Activated B cell treated with CpG ODN at 0.5 μM for 24 hours (primary cell): ENCODE results near the gene PRICKLE2. TPM values are rescaled to one million over a fixed set of nuclear protein-coding genes. Genes with fewer than 3 reads are reported as not detected.
A peak's percentile ranks its signal among the peaks of the same experiment; 100 is the strongest.

Source experiments
- ATAC-seq: fragments of 200-7000 bp; cut with Tn5 transposase; one replicate; pipeline ENCODE4 v1.10.0; 2021; ENCODE audit warnings: low read depth, mild to moderate bottlenecking, moderate library complexity
- CTCF ChIA-PET: fragments of 350-600 bp; sonication (Branson Sonifier 250); formaldehyde crosslinking; loops from one replicate; lab custom pipeline; 2021; ENCODE audit warnings: antibody characterized with exemption; lab: Charles Lee
- POLR2A ChIA-PET: fragments of 350-600 bp; sonication (Branson Sonifier 250); formaldehyde crosslinking; loops from one replicate; lab custom pipeline; 2021; ENCODE audit warnings: antibody characterized with exemption; lab: Charles Lee
- DNase-seq: peaks from one replicate; pipeline ENCODE4 v3.0.0; 2022
- H3K27ac Mint-ChIP-seq: one replicate; pipeline ENCODE4 v1.8.0; 2020; ENCODE audit warnings: mixed read lengths
- H3K27me3 Mint-ChIP-seq: one replicate; pipeline ENCODE4 v1.8.0; 2021; ENCODE audit warnings: mixed read lengths
- H3K36me3 Mint-ChIP-seq: one replicate; pipeline ENCODE4 v1.8.0; 2021; ENCODE audit warnings: low read depth, mixed read lengths
- H3K4me1 Mint-ChIP-seq: one replicate; pipeline ENCODE4 v1.8.0; 2021; ENCODE audit warnings: mixed read lengths
- H3K4me3 Mint-ChIP-seq: one replicate; pipeline ENCODE4 v1.8.0; 2020; ENCODE audit warnings: mild to moderate bottlenecking, mixed read lengths
- H3K9me3 Mint-ChIP-seq: one replicate; pipeline ENCODE4 v1.8.0; 2020; ENCODE audit warnings: mixed read lengths
- intact Hi-C: fragments of 100-400 bp; cut with micrococcal nuclease; formaldehyde crosslinking; loops from one replicate; pipeline ENCODE4 v1.15.1; 2024
- total RNA-seq: library from RNA; stranded (reverse); gene quantifications from 2 replicates; pipeline ENCODE4 v1.2.3, GENCODE V29; 2022
- TF ChIP-seq, protein P1 (sequence below): fragments of 200-600 bp; IDR thresholded peaks from one replicate; pipeline ENCODE4 v1.8.0; 2022; ENCODE audit warnings: antibody characterized with exemption, mild to moderate bottlenecking

Gene PRICKLE2
- total RNA-seq, 1 donor from 2014 or later: 0.33 TPM

DNA sequence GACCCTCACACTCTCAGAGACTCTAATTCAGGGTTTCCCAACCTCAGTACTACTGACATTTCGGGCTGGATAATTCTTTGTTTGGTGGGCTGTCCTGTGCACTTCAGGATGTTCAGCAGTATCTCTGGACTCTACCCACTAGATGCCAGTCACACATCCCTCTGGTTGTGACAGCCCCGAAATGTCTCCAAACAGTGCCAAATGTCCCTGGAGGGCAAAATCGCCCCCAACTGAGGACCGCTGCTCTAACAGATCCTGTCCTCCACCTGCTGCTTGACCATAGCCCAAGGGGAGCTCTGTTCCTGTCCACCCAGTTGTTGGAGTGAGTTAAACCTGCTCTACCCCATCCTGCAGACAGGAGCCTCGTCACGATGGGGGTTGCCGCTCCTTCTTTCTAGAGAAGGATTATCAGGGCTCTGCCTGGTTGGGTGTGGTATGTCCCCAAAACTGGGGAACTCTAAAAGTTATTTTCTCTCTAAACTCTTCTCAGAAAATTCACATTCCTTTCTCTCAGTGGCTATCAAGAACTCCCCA, 116.4 kb downstream of the PRICKLE2 start:
- DNase-seq (no peak), ATAC-seq (no peak)
- TF ChIP-seq, protein P1, sequence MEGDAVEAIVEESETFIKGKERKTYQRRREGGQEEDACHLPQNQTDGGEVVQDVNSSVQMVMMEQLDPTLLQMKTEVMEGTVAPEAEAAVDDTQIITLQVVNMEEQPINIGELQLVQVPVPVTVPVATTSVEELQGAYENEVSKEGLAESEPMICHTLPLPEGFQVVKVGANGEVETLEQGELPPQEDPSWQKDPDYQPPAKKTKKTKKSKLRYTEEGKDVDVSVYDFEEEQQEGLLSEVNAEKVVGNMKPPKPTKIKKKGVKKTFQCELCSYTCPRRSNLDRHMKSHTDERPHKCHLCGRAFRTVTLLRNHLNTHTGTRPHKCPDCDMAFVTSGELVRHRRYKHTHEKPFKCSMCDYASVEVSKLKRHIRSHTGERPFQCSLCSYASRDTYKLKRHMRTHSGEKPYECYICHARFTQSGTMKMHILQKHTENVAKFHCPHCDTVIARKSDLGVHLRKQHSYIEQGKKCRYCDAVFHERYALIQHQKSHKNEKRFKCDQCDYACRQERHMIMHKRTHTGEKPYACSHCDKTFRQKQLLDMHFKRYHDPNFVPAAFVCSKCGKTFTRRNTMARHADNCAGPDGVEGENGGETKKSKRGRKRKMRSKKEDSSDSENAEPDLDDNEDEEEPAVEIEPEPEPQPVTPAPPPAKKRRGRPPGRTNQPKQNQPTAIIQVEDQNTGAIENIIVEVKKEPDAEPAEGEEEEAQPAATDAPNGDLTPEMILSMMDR: no peak
- no peaks in the 10 kb centered on the region for H3K9me3 Mint-ChIP-seq
- intact Hi-C loops: no loop called here
- H3K27ac Mint-ChIP-seq: no peak overlapping the region
- peaks cover 6% of the 10 kb centered on the region for H3K27me3 Mint-ChIP-seq
- POLR2A ChIA-PET: no interaction called here
- no peaks in the 10 kb centered on the region for H3K36me3 Mint-ChIP-seq
- H3K4me3 Mint-ChIP-seq: no peak overlapping the region
- peaks cover 26% of the 10 kb centered on the region for H3K4me1 Mint-ChIP-seq
- CTCF ChIA-PET: no interaction called here

DNA sequence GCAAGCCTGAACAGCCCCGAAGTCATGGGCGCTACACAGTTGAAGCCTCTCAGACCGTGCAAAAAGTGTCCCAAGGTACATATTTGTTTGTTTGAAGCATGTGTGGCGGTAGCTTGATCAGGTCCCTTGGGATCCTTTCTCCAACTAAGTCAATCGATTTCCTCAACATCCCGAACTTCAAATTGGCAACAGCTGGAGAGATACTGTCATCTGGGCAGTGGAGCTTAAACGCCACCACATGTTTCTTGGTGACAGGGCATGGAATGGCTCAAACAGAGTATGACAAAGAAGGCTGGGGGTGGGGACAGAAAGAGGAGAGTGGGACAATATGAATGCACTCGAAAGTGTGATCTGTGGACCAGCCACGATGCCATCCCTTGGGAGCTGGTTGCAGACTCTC, 117.0 kb downstream of the PRICKLE2 start:
- peaks cover 26% of the 10 kb centered on the region for H3K4me1 Mint-ChIP-seq
- POLR2A ChIA-PET: no interaction called here
- ATAC-seq (no peak), DNase-seq (no peak)
- no peak overlapping the region for H3K4me3 Mint-ChIP-seq
- no peaks in the 10 kb centered on the region for H3K9me3 Mint-ChIP-seq
- peaks cover 6% of the 10 kb centered on the region for H3K27me3 Mint-ChIP-seq
- no peak overlapping the region for H3K27ac Mint-ChIP-seq
- intact Hi-C loops: no loop called here
- no peaks in the 10 kb centered on the region for H3K36me3 Mint-ChIP-seq
- CTCF ChIA-PET: no interaction called here
- TF ChIP-seq, protein P1: no peak

DNA sequence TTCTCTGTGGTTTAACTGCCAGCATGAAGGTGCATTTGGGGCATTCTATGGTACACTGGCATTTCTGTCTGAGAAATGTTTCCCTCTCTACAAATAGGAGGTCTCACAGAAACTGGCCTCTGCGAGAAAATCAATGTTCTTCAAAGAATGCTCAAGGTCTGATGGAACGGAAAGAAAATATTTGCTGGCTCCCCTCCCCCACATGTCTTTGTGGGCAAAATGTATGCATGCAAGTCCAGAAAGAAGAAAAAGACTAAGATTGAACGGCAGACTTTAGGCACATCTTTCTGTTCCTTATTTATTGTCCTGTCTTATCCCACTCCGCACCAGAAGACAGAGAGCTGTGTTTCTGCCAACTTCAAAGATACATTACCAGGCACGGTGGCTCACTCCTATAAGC, 118.1 kb downstream of the PRICKLE2 start:
- no peak for ATAC-seq
- Mint-ChIP-seq H3K27me3 (peaks cover 6% of the 10 kb centered on the region), H3K27ac (peak overlapping the region; percentile 26), H3K4me1 (peaks cover 26% of the 10 kb centered on the region), H3K36me3 (no peaks in the 10 kb centered on the region), H3K4me3 (no peak overlapping the region), H3K9me3 (no peaks in the 10 kb centered on the region)
- POLR2A ChIA-PET: no interaction called here
- TF ChIP-seq, protein P1: no peak
- CTCF ChIA-PET: no interaction called here
- no peak for DNase-seq
- intact Hi-C loops: no loop called here

DNA sequence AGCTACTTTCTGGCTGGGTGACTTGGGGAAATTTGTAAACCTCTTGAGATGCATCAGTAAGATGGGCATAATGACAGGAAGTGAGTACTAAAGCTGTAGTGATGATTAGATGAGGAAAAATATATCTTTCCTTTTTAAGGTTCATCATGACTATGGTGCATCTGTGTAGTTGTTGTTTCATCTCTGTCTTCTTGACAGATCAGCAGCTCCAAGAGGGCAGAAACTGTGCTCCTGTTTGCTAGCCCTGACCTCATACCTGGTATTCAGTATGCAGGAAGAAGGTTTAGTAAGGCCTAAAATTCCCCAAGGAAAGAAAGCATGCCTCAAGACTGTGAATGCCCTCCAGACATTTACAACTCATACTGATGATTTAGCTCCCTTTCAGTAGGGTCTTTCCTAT, 119.5 kb downstream of the PRICKLE2 start:
- CTCF ChIA-PET: no interaction called here
- intact Hi-C loops: no loop called here

DNA sequence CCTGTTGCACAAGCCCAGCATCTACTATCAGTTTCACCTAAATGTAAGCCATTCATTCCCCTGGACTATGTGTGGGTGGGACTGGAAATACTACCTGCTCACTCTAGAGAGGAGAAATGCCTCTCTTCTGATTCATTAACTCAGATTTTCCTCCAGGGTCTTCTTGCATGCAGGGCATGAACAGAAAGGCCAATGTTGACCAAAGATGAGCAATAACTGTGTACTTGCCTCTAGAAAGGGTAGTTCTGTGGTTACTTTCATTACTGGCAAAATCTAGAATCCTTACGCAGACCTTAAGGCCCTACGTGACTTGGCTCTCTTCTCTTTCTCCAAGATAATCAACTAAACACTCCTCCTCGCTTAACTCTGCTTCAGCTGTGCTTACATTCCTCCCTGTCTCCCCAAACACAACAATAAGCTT, 120.6 kb downstream of the PRICKLE2 start:
- ChIA-PET POLR2A (no interaction called here), CTCF (no interaction called here)
- Mint-ChIP-seq H3K4me1 (peaks cover 26% of the 10 kb centered on the region), H3K4me3 (no peak overlapping the region), H3K36me3 (no peaks in the 10 kb centered on the region), H3K27ac (no peak overlapping the region), H3K27me3 (no peaks in the 10 kb centered on the region), H3K9me3 (no peaks in the 10 kb centered on the region)
- TF ChIP-seq, protein P1: no peak
- DNase-seq (no peak), ATAC-seq (no peak)
- intact Hi-C loops: no loop called here

More for the DNA sequence above, 119.5 kb downstream of the PRICKLE2 start:
- TF ChIP-seq, protein P1: no peak
- ATAC-seq (no peak), DNase-seq (no peak)
- Mint-ChIP-seq H3K4me1 (peaks cover 26% of the 10 kb centered on the region), H3K9me3 (no peaks in the 10 kb centered on the region), H3K36me3 (no peaks in the 10 kb centered on the region), H3K27me3 (peaks cover 6% of the 10 kb centered on the region), H3K4me3 (no peak overlapping the region), H3K27ac (peak overlapping the region; percentile 59)
- POLR2A ChIA-PET: interaction anchor here (1.2 kb wide), 1 partner anchor 83 kb away, joined by 3 read pairs; the partner anchor contains the start of gene PSMD6
